Prostate gland (tissue), 2 donors: ENCODE measurements around the gene UBE2E2.

Source experiments
- CTCF ChIP-seq, 4 experiments: fragments of 200-600 bp in 2 of 4; fragments of 450-650 bp in 2 of 4; sonication (generic) in 2 of 4; IDR thresholded peaks; 1 replicate in 3 of 4; 2 replicates in 1 of 4; pipeline ENCODE4 v1.5.1; 2016 to 2019; ENCODE audit warnings: antibody characterized with exemption in 4 of 4, mild to moderate bottlenecking in 2 of 4, moderate library complexity in 2 of 4
- POLR2A ChIP-seq: fragments of 450-650 bp; IDR thresholded peaks from one replicate; pipeline ENCODE4 v1.6.1; 2016; ENCODE audit warnings: antibody characterized with exemption, mild to moderate bottlenecking

- TF ChIP-seq CTCF (IDR thresholded peaks at IDR 0.05) (no peak), POLR2A (no peak)
These were observed 10.7 kb downstream of the UBE2E2 start for GRCh38 chr3:23213813-23214212.
